Left cardiac atrium (tissue), 4 donors: Measurements from ENCODE around the gene RDH8. TPM values are rescaled to one million over a fixed set of nuclear protein-coding genes. Genes with fewer than 3 reads are reported as not detected.
"Not testable (repeated sequence)": the region's sequence is repeated elsewhere in the genome, so short reads cannot be mapped to it uniquely, and the experiment has no call there.

Experiments used
- ATAC-seq, 2 donors: fragments of 200-7000 bp; cut with Tn5 transposase; one replicate each; pipeline ENCODE4 v1.9.1; 2020; ENCODE audit warnings: mild to moderate bottlenecking in 2 of 2, moderate library complexity in 2 of 2
- DNase-seq: peaks from one replicate; pipeline ENCODE4 v3.0.0-alpha.2; 2020
- intact Hi-C, 2 donors: fragments of 100-400 bp; cut with DNase I; formaldehyde crosslinking; loops; one replicate each; pipeline versions ENCODE4 v1.14.1 to v1.15.1; 2022 to 2023
- total RNA-seq, 2 donors: library from RNA; stranded (reverse); fragmentation: NEBNext Ultra II Directional; extraction: Animal tissue kit (Norgen Biotek cat#: 25700); gene quantifications; one replicate each; pipeline ENCODE4 v1.2.1, GENCODE V29; 2021
- donor health status: DM: no; HTN: yes; CAD: no.
- donor health status: DM: no; HTN: yes; CAD: no; lungs with severe emphysema.
- donor health status: DM: yes; HTN: yes; CAD: no.
- donor health status: Dilated cardiomyopathy.

The RDH8 gene
- total RNA-seq, 2 donors from 2014 or later = not detected

DNA sequence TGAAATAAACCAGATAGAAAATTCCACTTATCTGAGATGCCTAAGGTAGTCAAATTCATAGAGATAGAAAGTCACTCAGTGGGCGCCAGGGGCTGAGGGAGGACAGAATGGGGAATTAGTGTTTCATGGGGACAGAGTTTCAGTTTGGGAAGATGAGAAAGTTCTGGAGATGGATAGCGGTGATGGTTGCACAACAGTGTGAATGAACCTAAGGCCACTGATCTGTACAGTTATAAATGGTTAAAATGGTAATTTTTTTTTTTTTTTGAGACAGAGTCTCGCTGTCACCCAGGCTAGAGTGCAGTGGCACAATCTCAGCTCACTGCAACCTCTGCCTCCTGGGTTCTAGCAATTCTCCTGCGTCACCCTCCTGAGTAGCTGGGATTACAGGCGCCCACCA lies 9.8 kb downstream of the RDH8 start:
- intact Hi-C loops, DNase-seq, ATAC-seq: not testable (repeated sequence)

DNA sequence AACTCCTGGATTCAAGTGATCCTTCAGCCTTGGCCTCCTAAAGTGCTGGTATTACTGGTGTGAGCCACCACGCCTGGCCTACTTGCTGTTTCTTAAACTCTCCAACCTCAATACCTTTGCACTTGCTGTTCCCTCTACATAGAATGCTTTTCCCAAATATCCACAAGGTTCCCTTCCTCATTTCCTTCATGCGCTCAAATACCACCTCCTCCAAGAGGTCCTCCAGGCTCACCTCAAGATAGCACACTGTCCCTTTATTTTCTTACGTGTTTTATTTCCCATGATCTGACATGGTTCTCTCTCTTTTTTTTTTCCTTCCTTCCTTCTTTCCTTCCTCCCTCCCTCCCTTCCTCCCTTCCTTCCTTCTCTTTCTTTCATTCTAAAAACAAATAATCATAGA lies 13.5 kb downstream of the RDH8 start:
- no peak for ATAC-seq
- DNase-seq = no peak
- intact Hi-C loops = loop anchor here (2.0 to 5.0 kb wide), 2 partner anchors 94 to 96 kb away; no protein-coding TSS in a partner anchor

DNA sequence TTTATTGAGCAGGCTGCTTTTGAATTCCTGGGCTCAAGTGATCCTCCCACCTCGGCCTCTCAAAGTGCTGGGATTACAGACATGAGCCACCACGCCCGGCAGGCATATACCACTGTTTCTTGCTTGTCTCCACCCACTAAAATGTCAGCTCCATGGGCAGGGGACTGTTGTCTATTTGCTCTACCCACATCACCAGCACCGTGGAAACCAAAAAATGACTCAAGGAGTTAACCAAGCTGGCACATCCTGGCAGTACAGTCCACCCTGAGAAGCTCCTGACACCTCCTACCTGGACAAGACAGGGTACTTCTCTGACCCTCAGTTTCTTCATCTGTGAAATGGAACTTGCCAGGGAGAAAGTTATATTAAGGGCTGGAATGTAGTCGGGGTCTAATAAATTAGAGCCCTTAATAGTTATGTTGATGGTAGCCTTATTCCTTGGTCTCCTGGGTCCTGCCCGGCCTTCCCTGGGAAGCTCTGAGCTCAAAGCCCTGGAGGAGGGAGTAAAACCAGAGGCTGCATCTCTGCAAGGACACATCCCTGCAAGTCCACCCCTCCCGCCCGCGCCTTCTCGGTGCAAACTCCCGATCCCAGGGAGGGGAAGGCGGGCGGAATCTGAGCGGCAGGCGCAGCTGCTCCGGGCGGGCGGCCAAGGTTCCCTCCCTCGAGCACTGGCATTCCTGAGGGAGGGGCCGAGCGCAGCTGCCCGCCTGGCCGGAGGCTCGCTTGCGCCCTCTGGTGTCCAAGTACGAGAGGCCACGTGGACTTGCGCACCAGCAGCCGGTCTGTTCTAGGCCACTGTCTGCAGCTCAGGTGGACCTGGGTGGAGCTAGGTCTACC lies 14.1 kb downstream of the RDH8 start:
- DNase-seq (peak; percentile 97), ATAC-seq (peak; percentile 99)
- intact Hi-C loops = loop anchor here (2.0 to 5.0 kb wide), 2 partner anchors 95 to 97 kb away; no protein-coding TSS in a partner anchor

DNA sequence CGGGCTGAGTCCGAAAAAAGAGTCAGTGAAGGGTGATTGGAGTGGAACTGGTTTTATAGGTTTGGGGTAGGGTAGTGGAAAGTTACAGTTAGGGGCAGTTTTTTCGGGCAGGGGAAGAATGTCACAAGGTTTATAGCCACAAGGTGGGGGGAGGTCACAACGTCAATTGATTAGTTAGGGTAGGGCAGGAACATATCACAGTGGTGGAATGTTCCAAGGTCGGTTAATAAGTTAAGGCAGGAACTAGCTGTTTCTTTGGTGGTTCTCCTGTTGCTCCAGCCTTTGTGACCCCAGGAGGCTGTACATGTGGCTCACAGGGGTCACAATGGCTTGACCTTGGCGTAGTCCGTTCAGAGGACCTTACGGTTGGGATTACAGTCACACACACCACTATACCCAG lies 20.3 kb downstream of the RDH8 start:
- DNase-seq = no peak

DNA sequence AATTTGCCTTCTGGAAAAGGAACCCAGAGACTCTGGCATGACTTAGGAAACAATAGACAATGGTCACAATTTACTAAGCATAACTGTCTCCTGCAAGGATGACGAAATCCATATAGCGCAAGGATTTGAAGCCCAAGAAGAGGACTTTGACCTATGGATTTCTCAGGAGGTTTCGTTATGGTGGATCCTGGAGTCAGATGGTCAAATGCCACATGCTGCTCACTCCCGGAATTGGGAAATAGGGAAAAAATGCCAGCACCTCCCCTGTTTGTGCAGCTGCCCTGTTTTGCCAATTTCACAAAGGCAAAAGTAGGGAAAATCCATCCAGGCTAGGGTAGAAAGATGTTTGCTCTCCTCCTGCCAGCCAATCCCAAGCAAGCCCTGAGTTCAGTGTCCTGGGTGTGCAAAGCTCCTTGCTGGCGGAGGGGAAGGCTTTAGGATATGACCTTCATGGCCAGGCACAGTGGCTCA lies 23.4 kb downstream of the RDH8 start:
- intact Hi-C loops = no loop called here
- ATAC-seq (peak in 1 of 2 donors; percentile 38), DNase-seq (no peak)

More for the DNA sequence above, 20.3 kb downstream of the RDH8 start:
- intact Hi-C loops = no loop called here
- ATAC-seq = no peak

DNA sequence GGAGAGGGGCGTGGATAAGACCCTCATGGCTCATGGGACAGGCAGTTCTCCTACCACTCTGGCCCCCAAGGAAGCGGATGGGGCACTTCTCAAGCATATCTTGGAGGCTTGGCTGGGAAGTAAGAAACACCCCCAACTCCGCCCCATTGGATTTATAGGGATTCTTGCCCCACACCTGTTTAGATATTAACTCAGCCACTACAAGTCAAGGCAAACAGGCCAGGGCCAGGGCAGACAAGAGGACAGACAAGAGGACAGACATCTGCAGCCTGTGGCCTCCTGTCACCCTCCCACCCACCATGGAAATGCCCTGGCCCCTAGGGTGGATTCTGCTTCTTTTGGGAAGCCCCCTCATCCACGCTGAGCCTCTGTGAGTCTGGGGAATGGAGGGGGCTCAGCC lies 24.1 kb downstream of the RDH8 start:
- no peak for DNase-seq
- ATAC-seq = no peak
- intact Hi-C loops = no loop called here

DNA sequence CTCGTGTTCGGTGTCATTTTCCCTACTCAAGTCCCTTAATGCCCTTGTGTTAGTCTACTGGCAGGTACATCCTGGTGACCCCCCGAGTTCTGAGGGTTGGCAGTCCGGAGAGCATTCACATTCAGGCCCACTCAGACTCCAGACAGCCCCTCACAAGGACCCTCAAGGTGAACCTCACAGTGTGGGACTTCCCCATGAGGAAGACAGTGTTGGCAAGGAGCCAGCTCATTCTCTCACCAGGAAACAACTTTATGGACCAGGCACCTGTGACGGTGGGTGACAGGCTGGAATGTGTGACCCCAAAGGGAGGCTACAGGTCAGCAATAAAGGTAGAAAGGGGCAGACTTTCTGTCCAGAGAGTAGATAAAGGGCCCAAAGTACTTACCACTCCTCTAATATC lies 24.5 kb downstream of the RDH8 start:
- DNase-seq (no peak), ATAC-seq (no peak)
- intact Hi-C loops = no loop called here

DNA sequence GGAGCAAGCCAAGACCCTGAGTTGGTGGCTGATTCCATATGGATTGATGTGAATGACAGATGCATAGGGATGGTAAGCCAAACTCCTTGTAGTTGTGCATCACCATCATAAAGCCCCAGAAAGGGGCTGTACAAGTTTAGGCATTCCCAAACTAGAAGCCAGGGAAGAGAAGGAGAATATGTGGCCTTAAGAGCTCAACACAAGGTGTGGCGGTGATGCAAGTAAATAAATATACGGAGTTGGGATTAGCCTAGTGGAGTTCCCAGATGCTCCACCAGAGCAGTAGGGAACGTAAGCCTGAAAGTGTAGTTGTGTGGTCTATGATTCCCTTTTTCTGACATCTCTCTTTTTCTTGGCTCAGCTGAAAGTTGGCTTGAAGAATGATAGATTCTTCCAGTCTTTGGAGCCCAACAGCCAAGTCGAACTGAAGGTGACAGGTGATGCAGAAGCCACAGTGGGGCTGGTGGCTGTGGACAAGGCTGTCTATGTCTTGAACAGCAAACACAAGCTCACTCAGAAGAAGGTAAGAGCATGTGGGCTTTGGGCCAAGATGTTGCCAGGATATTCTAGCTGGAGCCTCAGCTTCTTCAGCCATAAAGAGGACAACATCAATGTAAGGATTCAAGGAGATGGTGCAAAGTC lies 30.1 kb downstream of the RDH8 start:
- intact Hi-C loops = no loop called here
- DNase-seq = no peak
- no peak for ATAC-seq

DNA sequence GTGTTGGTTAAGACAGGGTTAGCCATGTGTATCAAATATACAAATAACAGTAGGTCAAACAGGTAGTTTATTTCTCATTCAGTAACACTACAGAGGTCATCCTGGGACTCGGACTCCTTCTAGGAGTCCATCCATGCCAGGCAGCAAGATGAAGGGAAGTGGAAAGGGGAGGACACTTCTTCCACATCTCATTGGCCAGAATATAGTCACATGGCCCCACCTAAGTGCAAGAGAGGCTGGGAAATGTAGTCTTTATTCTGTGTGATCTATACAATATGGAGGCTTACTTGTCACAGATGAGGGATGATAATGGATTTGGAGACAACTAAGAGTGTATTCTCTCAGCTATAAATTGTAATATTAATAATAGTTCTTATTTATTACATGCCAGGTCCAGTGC lies 31.1 kb downstream of the RDH8 start:
- ATAC-seq (no peak), DNase-seq (no peak)
- intact Hi-C loops = no loop called here

DNA sequence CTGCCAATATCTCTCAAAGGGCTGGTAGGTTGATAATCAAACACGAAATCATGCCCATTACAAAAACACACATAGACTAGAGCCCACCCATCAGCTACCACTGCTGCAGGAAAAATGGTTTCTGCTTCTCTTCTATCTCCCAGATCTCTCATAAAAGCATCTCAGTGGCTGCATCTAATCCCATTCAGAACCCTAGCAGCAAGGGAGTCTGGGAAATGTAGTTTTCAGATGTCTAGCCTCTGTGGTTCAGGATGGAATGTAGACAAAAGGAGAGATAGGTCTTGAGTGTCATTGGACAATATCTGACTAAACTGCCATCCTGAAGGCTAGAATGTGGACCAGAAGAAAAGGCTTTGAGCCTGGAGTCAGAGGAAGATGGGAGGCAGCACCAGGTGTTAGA lies 32.1 kb downstream of the RDH8 start:
- no peak for ATAC-seq
- intact Hi-C loops = no loop called here
- no peak for DNase-seq

DNA sequence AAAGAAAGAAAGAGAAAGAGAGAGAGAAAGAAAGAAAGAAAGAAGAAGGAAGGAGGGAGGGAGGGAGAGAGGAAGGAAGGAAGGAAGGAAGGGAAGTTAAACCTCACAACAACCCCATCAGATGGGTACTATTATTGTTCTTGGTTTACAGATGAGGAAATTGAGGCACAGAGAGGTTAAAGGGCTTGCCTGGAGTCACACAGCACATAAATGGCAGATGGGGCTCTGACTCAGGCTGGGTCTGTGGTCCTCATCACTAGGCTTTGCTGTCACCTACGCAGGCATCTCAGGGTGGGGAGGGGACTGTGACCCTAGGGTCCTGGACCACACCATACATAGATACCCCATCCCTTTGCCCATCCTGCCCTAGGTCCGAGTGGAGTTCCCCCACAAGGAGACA lies 36.3 kb downstream of the RDH8 start:
- ATAC-seq (no peak), DNase-seq (no peak)
- intact Hi-C loops = no loop called here

DNA sequence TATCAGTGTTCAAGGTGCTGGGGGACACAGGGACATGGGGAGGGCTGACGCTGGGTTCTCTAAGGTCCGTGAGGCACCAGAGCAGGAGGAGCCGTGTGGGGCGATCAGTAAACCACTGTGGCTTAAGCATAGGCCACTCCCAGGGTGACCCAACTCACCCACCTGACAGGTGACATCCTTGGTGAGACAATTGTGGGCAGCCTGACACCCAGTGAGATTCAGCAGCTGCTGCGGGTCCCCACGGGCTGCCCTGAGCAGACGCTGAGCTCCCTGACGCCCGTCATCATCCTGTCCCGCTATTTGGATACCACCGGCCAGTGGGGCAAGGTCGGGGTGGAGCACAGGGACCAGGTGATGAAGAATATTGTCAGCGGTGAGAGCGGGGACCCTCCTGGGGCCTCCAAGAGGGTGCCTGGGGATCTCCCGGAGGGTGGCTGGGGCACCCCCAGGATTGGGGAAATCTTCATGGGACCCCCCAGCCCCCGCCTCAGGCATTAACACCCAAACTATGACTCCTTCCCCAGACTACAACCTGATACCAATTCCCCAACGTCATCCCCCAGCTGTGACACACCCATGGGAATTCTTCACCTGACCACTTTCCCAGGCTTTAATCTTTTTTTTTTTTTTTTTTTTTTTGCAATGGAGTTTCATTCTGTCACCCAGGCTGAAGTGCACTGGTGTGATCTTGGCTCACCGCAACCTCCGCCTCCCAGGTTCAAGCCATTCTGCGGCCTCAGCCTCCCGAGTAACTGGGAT lies 39.5 kb downstream of the RDH8 start:
- no peak for ATAC-seq
- intact Hi-C loops = no loop called here
- DNase-seq = no peak

DNA sequence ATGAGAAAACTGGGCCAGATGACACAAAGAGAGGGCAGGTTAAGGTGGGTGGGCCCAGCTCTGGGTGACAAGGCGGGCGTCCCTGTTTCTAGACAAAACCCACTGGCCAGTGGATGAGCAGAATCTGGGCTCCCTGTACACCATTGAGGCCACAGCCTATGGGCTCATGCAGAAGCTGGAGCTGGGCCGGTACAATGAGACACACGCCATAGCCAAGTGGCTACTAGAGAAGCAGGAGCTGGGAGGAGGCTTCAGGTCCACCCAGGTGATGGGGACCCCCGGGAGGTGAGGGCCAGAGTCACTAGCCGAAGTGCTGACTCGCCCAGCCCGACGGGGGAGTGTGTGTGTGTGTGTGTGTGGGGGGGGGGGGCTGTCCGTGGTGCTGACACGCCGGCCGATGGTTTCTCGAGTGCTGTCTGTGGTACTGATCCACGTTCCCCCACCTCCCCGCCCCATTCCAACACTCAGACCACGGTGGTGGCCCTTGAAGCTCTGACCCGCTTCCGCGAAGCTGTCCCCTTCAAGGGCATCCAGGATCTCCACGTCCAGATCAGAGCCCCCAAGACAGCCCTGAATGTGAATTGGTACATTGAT lies 48.5 kb downstream of the RDH8 start:
- intact Hi-C loops = no loop called here
- ATAC-seq (no peak), DNase-seq (no peak)

DNA sequence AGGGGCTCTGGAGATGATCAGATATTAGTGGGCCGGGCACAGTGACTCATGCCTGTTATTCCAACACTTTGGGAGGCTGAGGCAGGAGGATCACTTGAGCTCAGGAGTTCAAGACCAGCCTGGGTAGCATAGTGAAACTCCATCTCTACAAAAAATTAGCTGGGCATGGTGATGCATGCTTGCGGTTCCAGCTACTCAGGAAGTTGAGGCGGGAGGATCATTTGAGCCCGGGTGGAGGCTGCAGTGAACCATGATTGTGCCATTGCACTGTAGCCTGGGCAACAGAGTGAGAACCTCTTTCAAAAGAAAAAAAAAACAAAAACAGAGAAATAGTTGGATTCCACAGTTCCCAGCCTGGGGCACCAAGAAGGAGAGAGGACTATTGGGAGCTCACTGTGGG lies 54.9 kb downstream of the RDH8 start:
- ATAC-seq (no peak), DNase-seq (no peak)
- intact Hi-C loops = no loop called here

DNA sequence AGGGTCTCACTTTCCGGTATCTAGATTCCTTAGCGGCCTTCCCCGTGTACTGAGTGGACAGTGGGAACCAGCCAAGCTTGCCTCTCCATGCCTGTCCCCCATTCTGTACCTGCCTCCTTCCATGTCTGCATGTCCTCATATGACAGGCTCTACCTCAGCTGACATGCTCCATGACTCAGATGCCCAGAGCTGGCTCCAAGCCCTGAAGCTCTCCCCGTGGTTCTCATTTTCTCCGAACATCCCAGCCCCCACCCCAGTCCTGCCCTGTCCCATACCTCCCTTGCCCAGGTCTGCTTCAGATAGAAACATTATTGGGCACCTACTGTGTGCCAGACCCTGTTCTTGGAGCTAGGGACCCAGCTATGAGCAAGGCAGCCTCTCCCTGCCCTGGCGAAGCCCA lies 55.8 kb downstream of the RDH8 start:
- no peak for ATAC-seq
- intact Hi-C loops = no loop called here
- no peak for DNase-seq

DNA sequence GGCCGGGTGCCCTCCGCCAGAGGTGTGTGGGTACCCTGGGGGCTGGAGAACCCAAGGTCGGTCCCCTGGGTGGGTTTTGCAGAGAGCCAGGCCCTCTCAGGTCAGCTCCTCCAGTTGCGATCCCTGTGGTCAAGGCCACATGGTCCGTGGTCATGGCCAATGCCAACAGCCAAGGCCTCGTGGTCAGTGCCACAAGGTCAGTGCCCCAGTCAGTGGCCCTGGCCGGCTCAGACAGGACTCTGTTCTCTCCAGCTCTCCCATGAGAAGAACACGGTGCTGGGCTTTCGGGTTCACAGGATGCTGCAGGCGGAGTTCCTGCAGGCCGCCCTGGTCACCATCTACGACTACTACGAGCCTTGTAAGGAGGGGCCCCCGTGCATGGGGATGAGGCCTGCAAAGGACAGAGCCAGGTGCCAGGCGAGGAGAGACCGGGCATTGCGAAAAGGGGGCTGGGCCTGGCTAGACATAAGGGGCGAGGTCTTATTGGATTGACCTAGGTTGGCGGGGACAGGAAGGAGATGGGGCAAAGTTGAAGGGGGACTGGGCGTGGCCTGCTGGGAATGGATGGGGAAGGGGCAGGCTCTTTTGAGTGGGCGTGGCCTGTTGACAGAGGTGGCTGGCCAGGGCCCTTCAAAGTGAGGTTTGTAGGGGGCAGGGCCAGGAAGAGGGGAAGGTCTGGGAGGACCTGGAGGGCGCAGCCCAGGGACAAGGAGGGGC lies 57.6 kb downstream of the RDH8 start:
- no peak for ATAC-seq
- intact Hi-C loops = no loop called here
- DNase-seq = no peak
